GM19240 (cell line): Measurements from ENCODE around the gene OTUD5.
A peak's percentile ranks its signal among the peaks of the same experiment; 100 is the strongest.
"Not testable (repeated sequence)": the region's sequence is repeated elsewhere in the genome, so short reads cannot be mapped to it uniquely, and the experiment has no call there.

Experiments used
- DNase-seq: peaks from one replicate; pipeline ENCODE4 v3.0.0; 2011; ENCODE audit warnings: low spot score; ENCODE audit not compliant: insufficient read length

OTUD5 gene, protein sequence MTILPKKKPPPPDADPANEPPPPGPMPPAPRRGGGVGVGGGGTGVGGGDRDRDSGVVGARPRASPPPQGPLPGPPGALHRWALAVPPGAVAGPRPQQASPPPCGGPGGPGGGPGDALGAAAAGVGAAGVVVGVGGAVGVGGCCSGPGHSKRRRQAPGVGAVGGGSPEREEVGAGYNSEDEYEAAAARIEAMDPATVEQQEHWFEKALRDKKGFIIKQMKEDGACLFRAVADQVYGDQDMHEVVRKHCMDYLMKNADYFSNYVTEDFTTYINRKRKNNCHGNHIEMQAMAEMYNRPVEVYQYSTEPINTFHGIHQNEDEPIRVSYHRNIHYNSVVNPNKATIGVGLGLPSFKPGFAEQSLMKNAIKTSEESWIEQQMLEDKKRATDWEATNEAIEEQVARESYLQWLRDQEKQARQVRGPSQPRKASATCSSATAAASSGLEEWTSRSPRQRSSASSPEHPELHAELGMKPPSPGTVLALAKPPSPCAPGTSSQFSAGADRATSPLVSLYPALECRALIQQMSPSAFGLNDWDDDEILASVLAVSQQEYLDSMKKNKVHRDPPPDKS

DNA sequence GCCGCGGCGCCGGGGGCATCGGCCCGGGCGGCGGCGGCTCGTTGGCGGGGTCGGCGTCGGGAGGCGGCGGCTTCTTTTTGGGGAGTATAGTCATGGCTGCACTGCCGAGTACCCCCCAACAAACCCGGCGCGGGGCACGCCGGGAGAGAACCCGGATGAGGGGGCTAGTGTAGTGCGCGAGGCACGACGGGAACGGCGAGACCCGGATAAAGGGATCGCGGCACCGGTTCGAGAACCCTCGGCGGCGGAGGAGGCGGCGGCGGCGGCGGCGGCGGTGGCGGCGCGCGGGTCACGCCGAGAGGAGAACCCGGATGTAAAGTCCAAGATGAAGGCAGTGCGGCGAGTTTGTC is at the start of gene OTUD5:
OTUD5 (minus strand) TSS at position 131 of the 350 bp plus-strand sequence; CDS start at position 94, 37 bp downstream.
- no peak for DNase-seq

DNA sequence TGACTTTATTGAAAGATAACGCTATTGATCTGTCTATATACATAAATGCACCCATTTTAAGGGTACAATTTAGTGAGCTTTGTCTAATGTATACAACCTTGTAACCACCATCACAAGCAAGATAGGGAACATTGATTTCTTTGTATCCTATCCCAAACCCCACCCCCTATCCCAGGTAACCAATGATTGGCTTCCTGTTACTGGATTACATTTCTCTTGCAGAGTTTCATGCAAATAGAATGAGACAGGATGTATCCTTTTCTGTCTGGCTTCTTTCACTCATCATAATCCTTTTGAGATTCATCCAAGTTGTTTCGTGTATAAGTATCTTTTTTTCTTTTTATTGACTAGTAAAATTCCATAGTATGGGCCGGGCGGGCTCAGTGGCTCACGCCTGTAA is 46.3 kb upstream of the OTUD5 start:
- DNase-seq: no peak

DNA sequence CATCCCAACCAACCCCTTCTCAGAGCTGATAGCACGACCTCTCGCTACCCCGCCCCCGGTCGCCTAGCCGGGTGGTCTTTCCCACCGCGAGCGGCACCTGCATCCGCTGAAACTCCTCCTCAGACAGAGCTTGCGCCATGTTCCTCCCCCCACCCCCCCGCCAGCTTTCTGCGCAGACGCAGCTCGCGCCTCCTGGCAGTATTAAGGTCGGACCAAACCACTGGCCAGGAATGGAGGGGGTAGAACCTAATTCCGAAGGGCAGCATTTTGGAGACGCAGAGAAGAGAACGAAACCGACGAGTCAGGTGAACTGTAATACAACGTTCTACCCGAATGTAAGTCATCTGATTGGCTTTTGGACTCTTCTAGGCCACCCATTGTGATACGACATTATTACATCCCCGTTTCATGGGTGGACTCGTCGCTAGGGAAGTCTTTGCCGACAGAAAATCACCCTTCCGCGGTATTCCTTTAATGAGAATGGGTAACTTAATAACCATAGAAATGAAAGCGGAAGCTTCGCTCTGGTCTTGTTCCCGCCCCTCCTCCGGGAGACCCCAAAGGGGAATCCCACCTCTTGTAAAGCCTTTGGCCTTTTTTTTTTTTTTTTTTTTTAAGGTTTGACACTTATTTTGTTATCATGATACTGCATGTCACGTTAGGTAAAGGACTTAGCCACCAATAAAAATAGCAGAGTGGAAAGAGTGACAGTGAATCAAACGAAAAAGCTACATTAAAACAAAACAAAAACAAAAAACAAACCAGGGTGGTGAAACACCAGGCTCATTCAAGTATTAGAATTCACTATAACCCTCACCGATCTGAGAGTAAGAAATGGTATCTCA is 44.9 kb upstream of the OTUD5 start, which contains the start of gene GRIPAP1:
GRIPAP1 (minus strand) TSS at position 174 of the 845 bp plus-strand sequence; CDS start at position 139, 35 bp downstream.
- peak; percentile 51 for DNase-seq

DNA sequence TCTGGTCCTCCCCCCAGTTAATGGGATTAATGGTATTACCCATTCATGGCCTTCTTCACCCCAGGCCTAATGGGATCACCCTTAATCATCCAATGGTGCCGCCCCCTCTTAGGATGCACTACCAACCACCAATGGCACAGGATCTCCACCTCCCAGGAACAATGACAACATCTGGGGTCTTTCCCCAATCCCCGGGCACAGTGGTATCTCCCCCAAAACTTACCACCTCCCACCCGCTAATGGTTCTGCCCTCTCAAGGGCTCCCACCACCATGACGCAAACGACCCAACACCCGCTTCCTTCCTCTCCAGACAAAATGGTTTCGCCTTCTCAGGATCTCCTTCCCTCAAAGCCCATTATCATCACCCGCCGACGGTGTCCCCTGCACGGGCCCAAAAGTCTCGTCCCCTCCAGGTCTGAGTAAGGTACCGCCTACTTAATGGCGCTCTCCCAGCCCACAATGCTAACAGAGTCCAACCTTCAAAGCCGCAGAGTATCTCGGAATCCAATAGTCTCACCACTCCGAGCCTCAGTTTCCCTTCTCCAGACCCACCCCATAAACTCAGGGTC is 44.2 kb upstream of the OTUD5 start:
- no peak for DNase-seq

DNA sequence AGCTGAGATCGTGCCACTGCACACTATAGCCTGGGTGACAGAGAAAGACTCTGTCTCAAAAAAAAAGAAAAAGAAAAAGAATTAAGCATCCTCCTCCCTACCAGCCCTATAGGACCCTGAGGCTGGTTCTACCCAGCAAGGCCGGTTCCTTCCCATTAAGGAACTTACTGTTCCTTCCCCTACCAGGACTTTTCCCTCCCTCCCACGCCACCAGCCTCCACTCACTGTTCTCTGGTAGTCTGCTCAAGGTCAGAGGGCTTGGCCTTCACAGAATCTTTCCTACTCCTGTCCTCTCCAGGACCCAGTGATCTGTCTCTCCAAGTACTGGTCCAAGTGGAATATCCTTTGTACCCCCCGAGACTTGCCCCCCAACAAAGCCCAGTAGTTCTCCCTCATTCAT is 43.2 kb upstream of the OTUD5 start:
- no peak for DNase-seq

DNA sequence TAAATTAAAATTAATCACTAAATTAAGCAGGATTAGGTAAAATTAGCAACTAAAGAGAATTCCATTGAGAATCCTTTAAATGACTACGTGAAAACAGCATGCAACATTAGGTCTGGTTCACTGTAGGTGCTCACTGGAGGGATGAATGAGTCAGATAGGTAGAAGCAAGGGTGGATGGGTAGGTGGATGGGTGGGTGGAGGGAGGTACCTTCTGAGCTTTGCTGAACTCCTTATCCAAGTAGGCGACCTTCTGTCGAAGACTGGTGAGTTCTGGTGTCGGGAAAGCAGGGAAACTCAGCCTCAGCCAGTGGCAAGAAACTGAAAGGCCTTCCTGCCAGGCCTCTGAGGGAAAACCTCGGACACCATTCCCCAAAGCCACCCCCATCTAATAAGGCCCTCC is 41.6 kb upstream of the OTUD5 start:
- DNase-seq: no peak

DNA sequence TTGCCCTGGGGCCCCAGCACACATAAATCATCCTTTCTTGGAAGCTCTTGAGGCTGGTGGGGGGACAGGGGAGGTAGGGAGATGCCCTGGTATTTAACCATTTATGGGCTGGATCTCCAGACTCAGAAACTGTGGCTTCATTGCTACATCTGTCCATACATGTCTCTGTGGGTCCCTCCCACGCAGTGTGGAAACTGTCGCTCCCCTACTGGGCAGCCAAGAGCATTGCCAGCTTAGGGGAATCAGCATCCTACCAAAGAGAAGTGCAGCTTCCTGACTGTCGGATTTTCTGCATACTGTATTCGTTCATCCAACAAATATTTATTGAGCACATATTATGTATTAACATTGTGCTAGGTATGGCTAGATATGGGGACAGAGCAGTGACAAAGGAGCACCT is 41.0 kb upstream of the OTUD5 start:
- DNase-seq: no peak

DNA sequence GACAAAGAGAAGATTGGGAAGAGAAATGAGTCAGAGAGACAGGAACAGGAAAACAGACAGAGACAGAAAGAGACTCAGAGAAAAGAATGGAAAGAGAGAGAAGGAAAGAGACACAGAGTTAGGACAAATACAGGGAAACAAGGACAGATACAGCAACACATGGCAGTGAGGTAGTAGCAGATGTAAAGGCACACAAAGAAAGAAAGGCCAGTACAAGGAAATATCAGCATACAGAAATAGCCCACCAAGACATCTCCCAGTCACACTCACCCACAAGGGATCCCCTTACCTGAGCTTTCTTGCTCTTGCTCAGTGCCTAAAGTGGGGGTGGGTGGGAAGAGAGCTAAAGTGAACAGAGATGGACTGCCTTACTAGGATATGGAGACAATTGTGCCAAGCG is 40.5 kb upstream of the OTUD5 start:
- no peak for DNase-seq

DNA sequence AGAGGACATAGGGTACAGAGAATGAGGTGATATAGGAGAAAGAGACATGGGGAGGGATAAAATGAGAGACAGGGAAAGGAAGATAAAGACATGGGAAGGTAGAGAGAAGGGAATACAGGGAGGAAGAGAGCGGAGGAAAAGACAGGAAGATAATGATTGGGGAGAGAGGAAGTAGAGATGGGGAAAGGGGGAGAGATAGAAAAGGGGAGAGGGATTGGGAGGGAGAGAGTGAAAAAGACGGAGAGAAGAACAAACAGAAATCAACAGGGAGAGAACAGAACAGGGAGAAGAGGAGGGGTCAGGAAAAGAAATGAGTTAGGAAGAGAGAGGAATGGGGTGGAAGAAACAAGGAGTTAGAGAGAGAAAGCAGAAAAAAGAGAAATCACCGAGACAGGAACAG is 40.0 kb upstream of the OTUD5 start:
- no peak for DNase-seq

DNA sequence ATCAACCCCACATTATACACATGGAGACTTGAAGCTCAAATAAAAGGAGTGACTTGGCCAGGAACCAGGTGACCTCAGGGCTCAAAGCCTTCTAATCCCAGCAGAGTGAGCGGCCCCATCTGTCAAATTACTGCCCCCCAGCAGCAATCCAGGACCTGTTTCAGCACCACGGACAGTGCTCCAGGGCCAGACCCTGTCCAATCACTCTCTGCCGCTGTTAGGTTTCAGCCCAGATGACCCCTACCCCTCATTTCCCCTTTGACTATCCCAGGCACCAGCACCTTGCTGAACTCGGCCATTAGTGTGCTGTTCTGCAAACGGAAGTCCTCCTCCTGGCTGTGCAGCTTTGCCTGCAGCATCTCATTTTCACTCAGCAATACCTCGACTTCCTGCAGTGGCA is 39.6 kb upstream of the OTUD5 start:
- DNase-seq: no peak

DNA sequence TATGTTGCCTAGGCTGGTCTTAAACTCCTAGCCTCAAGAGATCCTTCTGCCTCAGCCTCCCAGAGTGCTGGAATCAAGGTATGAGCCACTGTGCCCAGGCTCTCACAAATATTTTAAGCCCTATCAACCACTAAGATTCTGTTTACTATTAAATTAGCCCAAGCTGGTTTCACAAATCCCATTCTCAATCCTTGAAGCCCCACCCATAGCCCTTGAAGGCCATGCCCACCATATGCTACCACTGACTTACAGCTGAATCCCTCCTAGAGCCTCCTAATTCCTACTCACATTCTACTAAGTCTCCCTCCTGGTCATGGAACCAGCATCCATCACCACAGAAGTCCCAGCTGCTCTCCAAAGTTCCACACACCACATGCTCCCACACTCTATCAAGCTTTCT is 34.9 kb upstream of the OTUD5 start:
- DNase-seq: no peak

DNA sequence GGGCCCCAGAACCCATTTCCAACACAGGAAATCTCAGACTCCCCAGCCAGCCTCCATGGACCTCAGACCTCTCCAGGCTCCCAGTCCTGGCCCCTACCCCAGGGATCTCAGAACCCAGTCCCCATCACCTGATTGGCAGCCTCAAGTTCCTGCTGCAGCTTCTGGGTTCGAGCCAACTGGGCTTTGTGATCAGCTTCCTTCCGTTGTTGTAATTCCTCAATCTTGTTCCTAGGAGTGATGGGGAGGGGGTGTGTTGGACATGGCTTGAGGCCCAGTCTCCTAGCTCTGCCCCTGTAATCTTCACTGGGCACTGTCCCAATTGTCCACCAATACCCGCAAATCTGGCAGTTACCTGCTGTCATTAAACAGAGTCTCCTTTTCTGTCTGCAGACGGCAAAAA is 32.1 kb upstream of the OTUD5 start:
- no peak for DNase-seq

DNA sequence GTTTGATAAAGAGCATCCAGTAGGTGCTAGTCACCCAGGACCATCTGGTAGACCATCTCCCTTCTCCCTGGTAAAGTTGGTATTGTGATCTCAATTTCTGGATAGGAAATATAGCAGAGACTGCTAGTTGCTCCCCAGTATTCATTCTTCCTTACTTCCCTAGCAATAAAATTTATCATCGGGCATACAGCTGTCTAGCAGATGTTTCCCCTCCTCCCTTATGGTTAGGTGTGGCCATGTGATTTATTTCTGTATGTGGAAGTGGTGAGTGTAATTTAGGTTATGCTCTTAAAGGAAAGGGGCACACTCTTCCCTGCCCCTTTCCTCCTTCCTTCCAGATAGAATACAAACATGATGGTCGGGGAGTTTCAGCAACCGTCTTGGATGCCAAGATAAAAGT is 26.5 kb upstream of the OTUD5 start:
- DNase-seq: no peak

DNA sequence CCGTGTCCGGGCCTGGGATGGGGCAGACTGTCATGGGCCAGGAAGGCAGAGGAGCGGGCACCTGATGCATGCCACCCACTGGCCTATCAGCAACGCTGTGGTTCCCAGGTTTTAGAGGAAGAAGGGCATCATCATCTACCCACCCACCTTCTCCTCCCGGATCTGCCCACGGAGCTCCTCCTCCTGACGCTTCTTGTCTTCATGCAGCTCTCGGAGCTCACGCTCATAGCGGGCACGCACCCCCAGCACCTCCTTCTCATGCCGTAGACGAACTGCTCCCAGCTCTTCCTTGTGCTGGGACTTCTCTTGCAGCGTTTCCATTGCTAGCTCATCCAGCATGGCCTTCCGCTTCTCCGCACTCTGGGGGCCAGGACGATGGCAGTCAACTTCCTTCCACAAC is 25.7 kb upstream of the OTUD5 start:
- DNase-seq: no peak

DNA sequence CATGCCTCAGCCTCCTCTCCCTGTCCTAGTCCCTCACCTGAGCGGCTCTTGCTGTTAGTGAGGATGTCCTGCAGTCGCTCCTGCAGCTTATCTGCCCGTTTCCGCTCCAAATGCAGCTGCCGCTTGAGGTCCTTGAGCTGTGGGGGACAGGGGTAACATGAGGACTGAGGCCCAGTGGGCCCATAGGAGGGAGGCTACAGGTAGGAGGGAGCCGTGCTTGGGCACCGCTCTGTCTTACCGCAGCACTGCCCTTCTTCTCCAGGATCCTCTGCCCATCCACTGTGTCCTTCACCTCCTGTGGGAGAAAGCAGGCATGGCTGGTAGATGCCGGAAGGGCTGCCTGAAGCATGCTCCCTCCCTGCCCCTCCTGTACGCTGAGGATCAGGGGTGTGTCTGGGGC is 23.8 kb upstream of the OTUD5 start:
- DNase-seq: no peak

DNA sequence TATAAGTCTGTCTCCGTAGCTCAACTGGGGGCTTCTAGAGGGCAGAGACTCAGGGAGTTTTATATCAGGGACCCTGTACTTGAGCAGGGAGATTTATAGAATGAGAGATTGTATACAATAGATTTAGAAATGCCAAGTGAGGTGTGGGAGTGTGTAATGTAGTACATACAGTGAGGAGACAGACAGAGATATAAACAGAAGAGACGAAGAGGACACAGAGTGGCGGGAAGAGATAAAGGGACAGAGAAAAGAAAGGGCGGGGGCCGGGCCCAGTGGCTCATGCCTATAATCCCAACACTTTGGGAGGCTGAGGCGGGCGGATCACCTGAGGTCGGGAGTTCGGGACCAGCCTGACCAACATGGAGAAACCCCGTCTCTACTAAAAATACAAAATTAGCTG is 22.9 kb upstream of the OTUD5 start:
- not testable (repeated sequence) for DNase-seq

DNA sequence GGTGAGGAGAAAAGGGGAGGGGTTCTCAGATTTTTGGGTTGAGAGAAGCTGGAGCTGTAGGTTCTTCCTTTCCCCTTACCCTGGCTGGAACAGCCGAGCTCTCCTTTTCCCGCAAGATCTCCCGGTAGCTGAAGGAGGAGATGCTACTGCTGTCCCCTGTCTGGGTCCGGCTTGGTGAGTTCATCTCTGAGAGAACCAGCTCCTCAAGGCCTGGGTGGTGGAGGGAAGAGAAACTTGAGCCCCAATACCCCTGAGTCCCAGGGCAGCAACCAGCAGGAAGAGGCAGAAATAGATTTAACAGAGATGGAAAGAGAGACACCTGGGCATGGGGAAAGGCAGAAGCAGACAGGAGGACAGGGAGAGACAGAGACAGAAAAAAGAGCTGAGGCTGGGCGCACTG is 20.8 kb upstream of the OTUD5 start:
- DNase-seq: no peak

DNA sequence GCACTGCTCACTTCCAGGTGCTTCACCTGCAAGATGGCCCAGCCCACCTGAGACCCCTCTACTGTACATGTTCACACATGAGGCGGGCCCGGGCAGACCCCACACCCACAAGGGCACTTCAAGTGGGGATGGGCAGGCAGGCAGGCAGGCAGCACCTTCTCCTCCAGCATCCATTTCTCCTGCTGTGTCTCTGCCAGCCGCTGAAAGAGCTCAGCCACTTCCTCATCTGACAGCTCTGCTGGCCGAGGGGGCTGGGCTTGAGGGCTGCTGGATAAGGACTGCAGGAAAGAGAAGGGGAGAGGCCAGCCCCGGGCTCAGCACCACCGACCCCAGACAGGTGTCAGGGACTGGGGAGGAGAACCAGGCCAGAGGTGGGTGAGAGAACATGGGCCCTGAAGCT is 18.7 kb upstream of the OTUD5 start:
- DNase-seq: no peak

DNA sequence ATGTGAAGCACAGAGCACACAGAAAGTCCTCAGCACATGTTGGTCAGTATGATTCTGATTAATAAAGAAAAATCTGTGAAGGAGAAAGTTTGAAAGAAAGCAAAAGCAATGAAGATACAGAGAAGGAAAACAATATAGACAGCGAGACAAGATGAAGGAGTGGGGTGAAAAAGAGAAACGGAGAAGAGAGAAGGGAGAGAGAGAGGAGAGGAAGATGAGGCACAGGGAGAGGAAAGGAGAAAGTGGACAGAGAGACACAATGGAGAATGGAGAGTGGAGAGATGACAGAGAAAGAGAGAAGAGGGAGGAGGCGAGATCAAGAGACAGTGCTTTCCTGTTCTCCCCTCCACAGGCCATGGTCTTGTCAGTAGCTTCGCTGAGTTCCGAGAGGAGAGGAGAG is 18.1 kb upstream of the OTUD5 start:
- DNase-seq: no peak

DNA sequence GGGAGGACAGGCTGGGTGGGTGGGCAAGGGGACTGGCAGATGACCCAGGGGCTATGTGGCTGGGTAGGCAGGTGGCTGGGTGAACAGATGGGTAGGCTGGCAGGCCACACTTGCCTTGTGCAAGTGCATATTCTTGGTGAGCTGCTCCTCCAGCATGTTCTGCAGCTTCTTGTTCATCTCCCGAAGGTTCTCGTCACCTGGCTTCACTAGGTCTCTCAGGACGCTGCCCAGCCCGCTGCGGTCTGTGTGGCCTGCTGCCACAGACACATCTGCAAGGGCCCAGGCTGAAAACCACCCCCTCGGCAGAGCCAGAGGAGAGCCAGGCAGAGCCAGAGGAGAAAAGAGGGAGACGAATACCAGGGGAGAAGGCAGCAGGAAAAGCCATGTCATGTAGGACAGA is 17.6 kb upstream of the OTUD5 start:
- no peak for DNase-seq

DNA sequence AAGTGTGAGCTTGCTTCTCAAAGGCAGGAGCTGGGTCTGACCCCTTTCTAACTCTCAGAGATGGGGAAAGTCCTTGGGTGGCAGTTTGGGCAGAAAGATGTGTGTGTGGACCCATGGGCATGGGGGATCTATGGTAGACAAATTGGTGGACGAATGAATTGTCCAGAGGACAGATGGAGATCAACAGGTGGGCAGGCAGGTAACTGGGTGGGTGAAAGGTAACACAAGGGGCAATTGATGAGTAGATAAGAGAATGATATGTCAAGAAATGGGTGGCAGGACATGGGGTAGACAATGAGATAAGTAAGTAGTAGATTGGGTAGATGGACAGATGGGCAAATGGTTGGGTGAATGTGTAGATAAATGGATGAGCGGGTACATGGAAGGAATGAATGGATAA is 17.2 kb upstream of the OTUD5 start:
- no peak for DNase-seq

DNA sequence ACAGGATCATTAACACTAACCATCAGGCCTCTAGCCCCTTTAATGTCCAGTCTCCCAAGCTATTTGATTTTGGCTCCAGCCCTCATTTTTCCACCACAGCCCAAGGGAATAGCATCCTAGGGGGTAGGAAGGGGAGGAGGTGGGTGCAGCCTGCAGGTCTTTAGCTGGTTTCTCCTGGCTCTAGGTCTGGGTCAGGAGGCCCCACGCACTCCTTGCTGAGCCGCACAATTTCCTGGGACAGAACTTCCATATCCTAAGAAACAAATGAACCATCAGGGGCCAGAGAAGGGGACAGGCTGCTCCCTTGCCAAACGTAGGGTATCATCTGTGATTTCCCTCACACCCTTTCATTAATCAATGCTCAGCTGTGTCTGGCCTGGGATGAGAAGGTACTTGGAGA is 16.6 kb upstream of the OTUD5 start:
- no peak for DNase-seq
